Activated CD8-positive, alpha-beta T cell treated with anti-CD3 and anti-CD28 coated beads for 36 hours (primary cell): Measurements from ENCODE around the gene USP35. TPM values are rescaled to one million over a fixed set of nuclear protein-coding genes. Genes with fewer than 3 reads are reported as not detected.

Experiments used
- ATAC-seq: fragments of 200-7000 bp; cut with Tn5 transposase; one replicate; pipeline ENCODE4 v1.10.0; 2021; ENCODE audit warnings: mild to moderate bottlenecking, moderate library complexity
- CTCF ChIA-PET: fragments of 350-600 bp; sonication (Branson Sonifier 250); formaldehyde crosslinking; loops from one replicate; lab custom pipeline; 2021; ENCODE audit warnings: antibody characterized with exemption; lab: Charles Lee
- POLR2A ChIA-PET: fragments of 350-600 bp; sonication (Branson Sonifier 250); formaldehyde crosslinking; loops from one replicate; lab custom pipeline; 2021; ENCODE audit warnings: antibody characterized with exemption; lab: Charles Lee
- DNase-seq: peaks from one replicate; pipeline ENCODE4 v3.0.0-alpha.2; 2020
- H3K27ac Mint-ChIP-seq: one replicate; pipeline ENCODE4 v1.8.0; 2021; ENCODE audit warnings: mild to moderate bottlenecking, mixed read lengths
- H3K27me3 Mint-ChIP-seq: one replicate; pipeline ENCODE4 v1.8.0; 2021; ENCODE audit warnings: mixed read lengths
- H3K36me3 Mint-ChIP-seq: one replicate; pipeline ENCODE4 v1.8.0; 2021; ENCODE audit warnings: low read depth, mixed read lengths
- H3K4me1 Mint-ChIP-seq: one replicate; pipeline ENCODE4 v1.8.0; 2021; ENCODE audit warnings: low read depth, mixed read lengths
- H3K4me3 Mint-ChIP-seq: one replicate; pipeline ENCODE4 v1.8.0; 2021; ENCODE audit warnings: mild to moderate bottlenecking, moderate library complexity, mixed read lengths
- H3K9me3 Mint-ChIP-seq: one replicate; pipeline ENCODE4 v1.8.0; 2021; ENCODE audit warnings: mixed read lengths
- CTCF ChIP-seq: fragments of 200-600 bp; IDR thresholded peaks from one replicate; pipeline ENCODE4 v1.8.0; 2022; ENCODE audit warnings: antibody characterized with exemption, mild to moderate bottlenecking
- intact Hi-C: fragments of 100-400 bp; cut with micrococcal nuclease; formaldehyde crosslinking; loops from one replicate; pipeline ENCODE4 v1.10.0; 2022
- total RNA-seq, 2 experiments: library from RNA; stranded (reverse); gene quantifications; one replicate each; pipeline ENCODE4 v1.2.3, GENCODE V29; 2021

Gene USP35
- total RNA-seq, 2 experiments from 2014 or later = 6.8 to 7.7 TPM

GRCh38 chr11:78251083-78251775 lies 62.5 kb downstream of the USP35 start:
- DNase-seq (no peak), ATAC-seq (no peak)
- Mint-ChIP-seq H3K9me3 (no peaks in the 10 kb centered on the region), H3K36me3 (no peaks in the 10 kb centered on the region), H3K27me3 (no peaks in the 10 kb centered on the region), H3K4me3 (no peak overlapping the region), H3K4me1 (peaks cover 2% of the 10 kb centered on the region), H3K27ac (no peak overlapping the region)
- intact Hi-C loops = no loop called here
- ChIA-PET POLR2A (interaction anchor here (0.6 kb wide), 2 partner anchors 150 to 1919 kb away, joined by 3 read pairs; no protein-coding TSS in a partner anchor), CTCF (interaction anchor here (1.1 kb wide), 1 partner anchor 313 kb away, joined by 4 read pairs; no protein-coding TSS in a partner anchor)
- no peak for TF ChIP-seq CTCF

GRCh38 chr11:78253797-78254196 lies 65.1 kb downstream of the USP35 start:
- H3K36me3 Mint-ChIP-seq = no peaks in the 10 kb centered on the region
- H3K9me3 Mint-ChIP-seq = no peaks in the 10 kb centered on the region
- ChIA-PET CTCF (no interaction called here), POLR2A (no interaction called here)
- ATAC-seq = no peak
- no peak for TF ChIP-seq CTCF
- no peak overlapping the region for H3K4me3 Mint-ChIP-seq
- H3K4me1 Mint-ChIP-seq = peaks cover 2% of the 10 kb centered on the region
- intact Hi-C loops = no loop called here
- DNase-seq = no peak
- no peak overlapping the region for H3K27ac Mint-ChIP-seq
- no peaks in the 10 kb centered on the region for H3K27me3 Mint-ChIP-seq

- no peaks in the 10 kb centered on the region for H3K4me1 Mint-ChIP-seq
- TF ChIP-seq CTCF = no peak
- no peak for DNase-seq
- ChIA-PET CTCF (no interaction called here), POLR2A (no interaction called here)
- H3K27ac Mint-ChIP-seq = no peak overlapping the region
- intact Hi-C loops = no loop called here
- H3K27me3 Mint-ChIP-seq = no peaks in the 10 kb centered on the region
- H3K9me3 Mint-ChIP-seq = no peaks in the 10 kb centered on the region
- no peak overlapping the region for H3K4me3 Mint-ChIP-seq
- ATAC-seq = no peak
- H3K36me3 Mint-ChIP-seq = no peaks in the 10 kb centered on the region
Observed at GRCh38 chr11:78254268-78254667, 65.5 kb downstream of the USP35 start.

- H3K9me3 Mint-ChIP-seq = no peaks in the 10 kb centered on the region
- CTCF ChIA-PET = no interaction called here
- H3K4me1 Mint-ChIP-seq = no peaks in the 10 kb centered on the region
- no peak for ATAC-seq
- H3K4me3 Mint-ChIP-seq = no peak overlapping the region
- no peak overlapping the region for H3K27ac Mint-ChIP-seq
- no peak for TF ChIP-seq CTCF
- POLR2A ChIA-PET = no interaction called here
- no peaks in the 10 kb centered on the region for H3K36me3 Mint-ChIP-seq
- no peak for DNase-seq
- H3K27me3 Mint-ChIP-seq = no peaks in the 10 kb centered on the region
- intact Hi-C loops = no loop called here
Observed at GRCh38 chr11:78255919-78256318, 67.2 kb downstream of the USP35 start.

GRCh38 chr11:78256962-78257361 lies 68.2 kb downstream of the USP35 start:
- ATAC-seq = no peak
- ChIA-PET POLR2A (interaction anchor here (0.6 kb wide), 1 partner anchor 438 kb away, joined by 3 read pairs; no protein-coding TSS in a partner anchor), CTCF (interaction anchor here (1.1 kb wide), 1 partner anchor 29 kb away, joined by 3 read pairs; no protein-coding TSS in a partner anchor)
- Mint-ChIP-seq H3K9me3 (no peaks in the 10 kb centered on the region), H3K27ac (no peak overlapping the region), H3K4me1 (no peaks in the 10 kb centered on the region), H3K27me3 (no peaks in the 10 kb centered on the region), H3K4me3 (no peak overlapping the region), H3K36me3 (no peaks in the 10 kb centered on the region)
- intact Hi-C loops = no loop called here
- DNase-seq = no peak
- TF ChIP-seq CTCF = no peak
